SK-N-MC (cell line): Measurements from ENCODE around the gene PLSCR1.

Experiments
- EZH2 ChIP-seq: fragments of 200-600 bp; sonication (generic); IDR thresholded peaks from one replicate; pipeline ENCODE4 v1.6.1; 2017; ENCODE audit warnings: antibody characterized with exemption
- POLR2AphosphoS5 ChIP-seq: IDR thresholded peaks from 2 replicates; pipeline ENCODE4 v1.6.1; 2012; ENCODE audit warnings: mild to moderate bottlenecking, low read depth, low read length, borderline replicate concordance

- TF ChIP-seq POLR2AphosphoS5 (no peak), EZH2 (no peak)
Measured at GRCh38 chr3:146521394-146521793, 23.0 kb downstream of the PLSCR1 start.
